HepG2 (cell line): ENCODE data around the gene NT5C. TPM values are rescaled to one million over a fixed set of nuclear protein-coding genes. Genes with fewer than 3 reads are reported as not detected.

Experiments
- BRCA1 ChIP-seq: sonication (generic); formaldehyde crosslinking; IDR thresholded peaks from 2 replicates; pipeline ENCODE4 v1.4.0; 2020; ENCODE audit warnings: missing genetic modification reagents
- KMT2A ChIP-seq: sonication (generic); formaldehyde crosslinking; IDR thresholded peaks from 2 replicates; pipeline ENCODE4 v1.4.0; 2020; ENCODE audit warnings: missing genetic modification reagents
- NBN ChIP-seq: fragments of 450-650 bp; conservative IDR thresholded peaks from 2 replicates; pipeline ENCODE4 v1.6.1; 2017
- ONECUT2 ChIP-seq: sonication (generic); formaldehyde crosslinking; IDR thresholded peaks from 2 replicates; pipeline ENCODE4 v1.4.0; 2020; ENCODE audit warnings: missing genetic modification reagents
- PHF20 ChIP-seq: sonication (generic); formaldehyde crosslinking; IDR thresholded peaks from 2 replicates; pipeline ENCODE4 v1.5.0; 2020; ENCODE audit warnings: mild to moderate bottlenecking, missing genetic modification reagents
- RCOR2 ChIP-seq: IDR thresholded peaks from 2 replicates; pipeline ENCODE4 v1.6.1; 2016; ENCODE audit warnings: missing biosample characterization, missing genetic modification reagents
- RFX1 ChIP-seq: fragments of 450-650 bp; IDR thresholded peaks from 2 replicates; pipeline ENCODE4 v1.6.1; 2017
- ZBTB3 ChIP-seq: sonication (generic); formaldehyde crosslinking; IDR thresholded peaks from 2 replicates; pipeline ENCODE4 v1.4.0; 2020; ENCODE audit warnings: low read depth, mild to moderate bottlenecking, moderate library complexity, missing genetic modification reagents, borderline replicate concordance
- ZNF263 ChIP-seq: sonication (generic); formaldehyde crosslinking; IDR thresholded peaks from 2 replicates; pipeline ENCODE4 v1.4.0; 2020; ENCODE audit warnings: missing genetic modification reagents
- ZNF607 ChIP-seq: sonication (generic); formaldehyde crosslinking; IDR thresholded peaks from 2 replicates; pipeline ENCODE4 v1.5.1; 2020; ENCODE audit warnings: missing genetic modification reagents, mild to moderate bottlenecking, borderline replicate concordance
- ZNF615 ChIP-seq: sonication (generic); formaldehyde crosslinking; IDR thresholded peaks from 2 replicates; pipeline ENCODE4 v1.5.0; 2020; ENCODE audit warnings: mild to moderate bottlenecking, missing genetic modification reagents, borderline replicate concordance
- ZSCAN30 ChIP-seq: sonication (generic); formaldehyde crosslinking; IDR thresholded peaks from 2 replicates; pipeline ENCODE4 v1.5.0; 2020; ENCODE audit warnings: mild to moderate bottlenecking, missing genetic modification reagents
- polyA plus RNA-seq, 8 experiments: library from polyadenylated mRNA; depleted of rRNA in 3 of 8; stranded (reverse) in 7 of 8; unstranded in 1 of 8; fragments of >200 nt; fragmentation: Illumina TruSeq in 4 of 8; extraction: Trizol in 4 of 8; gene quantifications; 2 replicates each; pipeline versions ENCODE4 v1.2.1 to v1.2.3, GENCODE V29; 2011 to 2016; ENCODE audit warnings: low read depth in 4 of 8, missing spikeins in 1 of 8, mixed read lengths in 1 of 8; ENCODE audit not compliant: insufficient read depth in 1 of 8
- total RNA-seq, 5 experiments: library from RNA; depleted of rRNA; stranded (reverse); fragments of >200 nt; fragmentation: Illumina TruSeq; extraction: Trizol; gene quantifications; 2 replicates each; pipeline ENCODE4 v1.2.3, GENCODE V29; 2016; ENCODE audit warnings: low read depth in 1 of 5
- TF ChIP-seq, protein P1 (sequence below): sonication (generic); formaldehyde crosslinking; IDR thresholded peaks from 2 replicates; pipeline ENCODE4 v1.5.1; 2020; ENCODE audit warnings: mild to moderate bottlenecking, missing genetic modification reagents
- TF ChIP-seq, protein P2 (sequence below): IDR thresholded peaks from 2 replicates; pipeline ENCODE4 v1.4.0; 2020; ENCODE audit warnings: mild to moderate bottlenecking, missing genetic modification reagents
- TF ChIP-seq, protein P3 (sequence below): sonication (generic); formaldehyde crosslinking; IDR thresholded peaks from 2 replicates; pipeline ENCODE4 v1.5.0; 2020; ENCODE audit warnings: mild to moderate bottlenecking, missing genetic modification reagents
- TF ChIP-seq, protein P4 (sequence below): sonication (generic); formaldehyde crosslinking; IDR thresholded peaks from 2 replicates; pipeline ENCODE4 v1.5.1; 2020; ENCODE audit warnings: missing genetic modification reagents, mild to moderate bottlenecking, borderline replicate concordance
- TF ChIP-seq, protein P5 (sequence below): sonication (generic); formaldehyde crosslinking; conservative IDR thresholded peaks from 2 replicates; pipeline ENCODE4 v1.5.0; 2020; ENCODE audit warnings: missing genetic modification reagents

Gene NT5C
- total and polyA plus RNA-seq, 2 of the 13 experiments (the other 11 are each of a cell fraction or from before 2014, with no cell fraction given): 42.8 to 48.6 TPM

DNA sequence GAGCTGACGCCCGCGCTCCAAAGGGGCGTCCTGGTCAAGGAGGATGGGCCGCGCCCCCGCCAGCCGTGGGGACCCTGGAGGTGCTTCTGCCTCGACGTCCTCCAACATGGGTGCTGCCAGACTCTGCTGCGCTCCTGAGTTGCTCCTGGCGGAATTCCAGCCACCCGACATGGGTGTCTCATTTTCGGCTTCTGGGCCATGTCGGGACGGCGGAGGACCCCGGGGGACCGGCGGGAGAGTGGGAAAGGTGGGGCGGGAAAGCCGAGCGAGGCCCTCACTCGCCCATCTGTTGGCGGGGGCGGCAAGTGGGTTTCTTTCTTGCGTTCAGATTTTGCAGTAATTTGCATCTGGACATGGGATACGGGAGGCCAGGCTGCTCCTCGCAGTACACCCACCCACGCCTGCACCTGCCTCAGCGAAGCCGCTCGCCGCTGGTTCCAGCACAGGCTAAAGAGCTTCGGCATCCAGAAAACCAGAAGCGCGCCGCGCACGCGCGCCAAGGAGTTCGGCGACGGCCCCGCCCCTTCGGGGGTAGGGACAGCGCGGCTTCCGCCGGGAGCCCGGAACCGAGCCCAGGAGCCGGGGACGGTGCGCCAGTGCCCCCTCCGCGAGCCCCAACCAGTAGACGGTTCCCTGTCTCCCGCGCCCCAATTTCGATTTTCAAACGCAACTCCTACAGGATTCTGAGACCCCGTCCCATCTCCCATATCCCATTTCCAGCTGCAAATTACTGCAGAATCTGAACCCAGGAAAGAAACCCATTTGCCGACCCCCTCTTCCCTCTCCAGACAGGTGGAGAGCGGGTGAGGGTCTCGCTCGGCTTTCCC is 21.9 kb downstream of the NT5C start, which contains the start of gene ARMC7 (continued):
- TF ChIP-seq PHF20 (CRISPR knock-in tag) (peak; percentile 81), ZNF263 (CRISPR knock-in tag) (no peak), RFX1 (no peak), BRCA1 (CRISPR knock-in tag) (peak; percentile 48), RCOR2 (CRISPR knock-in tag) (no peak), ZNF607 (CRISPR knock-in tag) (no peak; the same call in 1 of the 2 replicates), KMT2A (CRISPR knock-in tag) (peak; percentile 67; the same call in 1 of the 2 replicates), ONECUT2 (CRISPR knock-in tag) (no peak), ZBTB3 (CRISPR knock-in tag) (no peak), NBN (no peak), ZNF615 (CRISPR knock-in tag) (no peak), ZSCAN30 (no peak)
- TF ChIP-seq, protein P1, sequence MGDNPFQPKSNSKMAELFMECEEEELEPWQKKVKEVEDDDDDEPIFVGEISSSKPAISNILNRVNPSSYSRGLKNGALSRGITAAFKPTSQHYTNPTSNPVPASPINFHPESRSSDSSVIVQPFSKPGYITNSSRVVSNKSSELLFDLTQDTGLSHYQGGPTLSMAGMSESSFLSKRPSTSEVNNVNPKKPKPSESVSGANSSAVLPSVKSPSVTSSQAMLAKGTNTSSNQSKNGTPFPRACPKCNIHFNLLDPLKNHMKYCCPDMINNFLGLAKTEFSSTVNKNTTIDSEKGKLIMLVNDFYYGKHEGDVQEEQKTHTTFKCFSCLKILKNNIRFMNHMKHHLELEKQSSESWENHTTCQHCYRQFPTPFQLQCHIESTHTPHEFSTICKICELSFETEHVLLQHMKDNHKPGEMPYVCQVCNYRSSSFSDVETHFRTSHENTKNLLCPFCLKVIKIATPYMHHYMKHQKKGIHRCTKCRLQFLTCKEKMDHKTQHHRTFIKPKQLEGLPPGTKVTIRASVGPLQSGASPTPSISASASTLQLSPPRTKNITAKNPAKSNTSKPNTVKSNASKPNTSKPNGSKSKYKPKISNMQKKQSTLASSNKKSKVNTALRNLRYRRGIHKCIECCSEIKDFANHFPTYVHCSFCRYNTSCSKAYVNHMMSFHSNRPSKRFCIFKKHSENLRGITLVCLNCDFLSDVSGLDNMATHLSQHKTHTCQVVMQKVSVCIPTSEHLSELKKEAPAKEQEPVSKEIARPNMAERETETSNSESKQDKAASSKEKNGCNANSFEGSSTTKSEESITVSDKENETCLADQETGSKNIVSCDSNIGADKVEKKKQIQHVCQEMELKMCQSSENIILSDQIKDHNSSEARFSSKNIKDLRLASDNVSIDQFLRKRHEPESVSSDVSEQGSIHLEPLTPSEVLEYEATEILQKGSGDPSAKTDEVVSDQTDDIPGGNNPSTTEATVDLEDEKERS: 0 out of 2 replicates have a peak, but pooled peaks have one; percentile 46
- TF ChIP-seq, protein P2, sequence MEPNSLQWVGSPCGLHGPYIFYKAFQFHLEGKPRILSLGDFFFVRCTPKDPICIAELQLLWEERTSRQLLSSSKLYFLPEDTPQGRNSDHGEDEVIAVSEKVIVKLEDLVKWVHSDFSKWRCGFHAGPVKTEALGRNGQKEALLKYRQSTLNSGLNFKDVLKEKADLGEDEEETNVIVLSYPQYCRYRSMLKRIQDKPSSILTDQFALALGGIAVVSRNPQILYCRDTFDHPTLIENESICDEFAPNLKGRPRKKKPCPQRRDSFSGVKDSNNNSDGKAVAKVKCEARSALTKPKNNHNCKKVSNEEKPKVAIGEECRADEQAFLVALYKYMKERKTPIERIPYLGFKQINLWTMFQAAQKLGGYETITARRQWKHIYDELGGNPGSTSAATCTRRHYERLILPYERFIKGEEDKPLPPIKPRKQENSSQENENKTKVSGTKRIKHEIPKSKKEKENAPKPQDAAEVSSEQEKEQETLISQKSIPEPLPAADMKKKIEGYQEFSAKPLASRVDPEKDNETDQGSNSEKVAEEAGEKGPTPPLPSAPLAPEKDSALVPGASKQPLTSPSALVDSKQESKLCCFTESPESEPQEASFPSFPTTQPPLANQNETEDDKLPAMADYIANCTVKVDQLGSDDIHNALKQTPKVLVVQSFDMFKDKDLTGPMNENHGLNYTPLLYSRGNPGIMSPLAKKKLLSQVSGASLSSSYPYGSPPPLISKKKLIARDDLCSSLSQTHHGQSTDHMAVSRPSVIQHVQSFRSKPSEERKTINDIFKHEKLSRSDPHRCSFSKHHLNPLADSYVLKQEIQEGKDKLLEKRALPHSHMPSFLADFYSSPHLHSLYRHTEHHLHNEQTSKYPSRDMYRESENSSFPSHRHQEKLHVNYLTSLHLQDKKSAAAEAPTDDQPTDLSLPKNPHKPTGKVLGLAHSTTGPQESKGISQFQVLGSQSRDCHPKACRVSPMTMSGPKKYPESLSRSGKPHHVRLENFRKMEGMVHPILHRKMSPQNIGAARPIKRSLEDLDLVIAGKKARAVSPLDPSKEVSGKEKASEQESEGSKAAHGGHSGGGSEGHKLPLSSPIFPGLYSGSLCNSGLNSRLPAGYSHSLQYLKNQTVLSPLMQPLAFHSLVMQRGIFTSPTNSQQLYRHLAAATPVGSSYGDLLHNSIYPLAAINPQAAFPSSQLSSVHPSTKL: peak; percentile 40; the same call in 1 of the 2 replicates
- TF ChIP-seq, protein P3, sequence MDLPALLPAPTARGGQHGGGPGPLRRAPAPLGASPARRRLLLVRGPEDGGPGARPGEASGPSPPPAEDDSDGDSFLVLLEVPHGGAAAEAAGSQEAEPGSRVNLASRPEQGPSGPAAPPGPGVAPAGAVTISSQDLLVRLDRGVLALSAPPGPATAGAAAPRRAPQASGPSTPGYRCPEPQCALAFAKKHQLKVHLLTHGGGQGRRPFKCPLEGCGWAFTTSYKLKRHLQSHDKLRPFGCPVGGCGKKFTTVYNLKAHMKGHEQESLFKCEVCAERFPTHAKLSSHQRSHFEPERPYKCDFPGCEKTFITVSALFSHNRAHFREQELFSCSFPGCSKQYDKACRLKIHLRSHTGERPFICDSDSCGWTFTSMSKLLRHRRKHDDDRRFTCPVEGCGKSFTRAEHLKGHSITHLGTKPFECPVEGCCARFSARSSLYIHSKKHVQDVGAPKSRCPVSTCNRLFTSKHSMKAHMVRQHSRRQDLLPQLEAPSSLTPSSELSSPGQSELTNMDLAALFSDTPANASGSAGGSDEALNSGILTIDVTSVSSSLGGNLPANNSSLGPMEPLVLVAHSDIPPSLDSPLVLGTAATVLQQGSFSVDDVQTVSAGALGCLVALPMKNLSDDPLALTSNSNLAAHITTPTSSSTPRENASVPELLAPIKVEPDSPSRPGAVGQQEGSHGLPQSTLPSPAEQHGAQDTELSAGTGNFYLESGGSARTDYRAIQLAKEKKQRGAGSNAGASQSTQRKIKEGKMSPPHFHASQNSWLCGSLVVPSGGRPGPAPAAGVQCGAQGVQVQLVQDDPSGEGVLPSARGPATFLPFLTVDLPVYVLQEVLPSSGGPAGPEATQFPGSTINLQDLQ (CRISPR knock-in tag): 0 out of 2 replicates have a peak, but pooled peaks have one; percentile 90
- TF ChIP-seq, protein P4, sequence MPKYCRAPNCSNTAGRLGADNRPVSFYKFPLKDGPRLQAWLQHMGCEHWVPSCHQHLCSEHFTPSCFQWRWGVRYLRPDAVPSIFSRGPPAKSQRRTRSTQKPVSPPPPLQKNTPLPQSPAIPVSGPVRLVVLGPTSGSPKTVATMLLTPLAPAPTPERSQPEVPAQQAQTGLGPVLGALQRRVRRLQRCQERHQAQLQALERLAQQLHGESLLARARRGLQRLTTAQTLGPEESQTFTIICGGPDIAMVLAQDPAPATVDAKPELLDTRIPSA (CRISPR knock-in tag): no peak; the same call in 1 of the 2 replicates
- TF ChIP-seq, protein P5, sequence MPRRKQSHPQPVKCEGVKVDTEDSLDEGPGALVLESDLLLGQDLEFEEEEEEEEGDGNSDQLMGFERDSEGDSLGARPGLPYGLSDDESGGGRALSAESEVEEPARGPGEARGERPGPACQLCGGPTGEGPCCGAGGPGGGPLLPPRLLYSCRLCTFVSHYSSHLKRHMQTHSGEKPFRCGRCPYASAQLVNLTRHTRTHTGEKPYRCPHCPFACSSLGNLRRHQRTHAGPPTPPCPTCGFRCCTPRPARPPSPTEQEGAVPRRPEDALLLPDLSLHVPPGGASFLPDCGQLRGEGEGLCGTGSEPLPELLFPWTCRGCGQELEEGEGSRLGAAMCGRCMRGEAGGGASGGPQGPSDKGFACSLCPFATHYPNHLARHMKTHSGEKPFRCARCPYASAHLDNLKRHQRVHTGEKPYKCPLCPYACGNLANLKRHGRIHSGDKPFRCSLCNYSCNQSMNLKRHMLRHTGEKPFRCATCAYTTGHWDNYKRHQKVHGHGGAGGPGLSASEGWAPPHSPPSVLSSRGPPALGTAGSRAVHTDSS (CRISPR knock-in tag): no peak
